Measurements from ENCODE around the gene PTPRD.

PTPRD gene

DNA sequence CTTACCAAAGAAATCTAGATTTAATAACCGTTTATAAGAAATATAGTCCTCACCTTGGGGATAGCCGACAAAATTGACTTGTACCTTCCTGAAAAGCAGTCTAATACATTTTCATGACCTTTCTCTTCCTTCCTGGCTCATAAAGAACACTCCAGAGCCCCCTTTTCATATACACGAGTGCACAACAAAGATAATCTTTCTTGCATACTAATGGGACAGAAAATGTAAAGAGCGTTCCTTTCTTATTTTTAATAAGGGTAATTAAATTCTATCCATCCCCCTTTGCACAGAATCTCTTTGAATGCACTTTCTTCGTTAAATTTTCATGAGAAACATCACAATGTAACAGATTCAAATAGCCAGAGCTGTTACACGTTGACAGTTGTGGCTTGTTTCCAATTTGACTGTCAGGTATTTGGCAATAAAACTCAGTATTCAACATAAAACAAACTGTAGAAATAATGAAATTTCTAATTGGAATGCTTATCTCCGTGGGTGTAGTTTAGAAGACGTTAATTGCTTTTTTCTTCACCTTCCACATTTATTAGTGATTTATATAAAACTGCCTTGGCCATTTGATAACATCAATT lies 2080.9 kb downstream of the PTPRD start:
- DNase-seq: no peak

- no peak for DNase-seq
Measured at GRCh38 chr9:8521112-8521511, 2091.7 kb downstream of the PTPRD start.

DNA sequence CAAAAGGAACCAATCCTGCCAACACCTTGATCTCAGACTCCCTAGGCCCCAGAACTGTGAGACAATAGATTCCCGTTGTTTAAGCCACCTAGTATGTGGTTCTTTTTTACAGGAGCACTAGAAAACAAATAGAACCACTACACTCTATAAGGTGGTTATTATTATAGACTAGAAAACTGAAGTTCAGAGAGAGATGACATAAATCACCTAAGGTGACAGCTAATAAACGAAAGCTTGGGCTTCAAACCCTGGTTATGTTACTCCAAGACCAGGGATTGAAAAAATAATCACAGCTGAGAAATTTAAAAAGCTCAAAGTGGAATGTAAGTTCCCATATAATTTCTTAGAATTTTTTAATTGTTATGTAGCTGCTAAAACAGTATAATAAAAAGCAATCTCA lies 2097.1 kb downstream of the PTPRD start:
- no peak for DNase-seq

DNA sequence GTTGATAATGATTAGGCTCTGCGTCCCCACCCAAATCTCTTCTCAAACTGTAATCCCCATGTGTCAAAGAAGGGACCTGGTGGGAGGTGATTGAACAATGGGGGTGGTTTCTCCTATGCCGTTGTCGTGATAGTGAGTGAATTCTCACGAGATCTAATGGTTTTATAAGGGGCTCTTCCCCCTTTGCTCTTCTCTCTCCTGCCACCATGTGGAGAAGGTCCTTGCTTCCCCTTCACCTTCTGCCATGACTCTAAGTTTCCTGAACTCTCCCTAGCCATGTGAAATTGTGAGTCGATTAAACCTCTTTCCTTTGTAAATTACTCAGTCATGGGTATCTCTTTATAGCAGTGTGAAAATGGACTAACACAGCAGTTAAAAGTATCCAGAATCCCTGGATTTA lies 2098.0 kb downstream of the PTPRD start:
- DNase-seq: no peak

- no peak for DNase-seq
Measured at GRCh38 chr9:8508671-8509290, 2104.0 kb downstream of the PTPRD start.

DNA sequence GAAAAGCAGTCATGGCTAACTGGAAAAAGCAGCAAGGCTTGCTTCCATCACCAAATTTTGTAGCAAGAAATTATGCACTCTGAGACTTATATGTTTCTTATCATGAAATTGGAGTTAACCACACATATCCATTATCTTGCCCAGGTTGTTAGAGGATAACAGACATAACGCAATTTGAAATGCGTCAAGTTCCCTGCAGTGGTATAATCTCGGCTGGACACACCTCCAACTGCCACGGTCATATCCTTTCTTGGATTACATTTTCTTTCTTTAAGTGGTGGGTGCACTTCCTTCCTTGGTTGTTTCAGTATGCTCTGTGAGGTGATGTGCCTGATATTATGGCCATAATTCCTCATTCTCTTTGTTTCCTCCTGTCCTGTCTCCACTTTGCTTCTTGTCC lies 2118.2 kb downstream of the PTPRD start:
- no peak for DNase-seq

- no peak for DNase-seq
Measured at GRCh38 chr9:8492679-8493078, 2120.1 kb downstream of the PTPRD start.

DNA sequence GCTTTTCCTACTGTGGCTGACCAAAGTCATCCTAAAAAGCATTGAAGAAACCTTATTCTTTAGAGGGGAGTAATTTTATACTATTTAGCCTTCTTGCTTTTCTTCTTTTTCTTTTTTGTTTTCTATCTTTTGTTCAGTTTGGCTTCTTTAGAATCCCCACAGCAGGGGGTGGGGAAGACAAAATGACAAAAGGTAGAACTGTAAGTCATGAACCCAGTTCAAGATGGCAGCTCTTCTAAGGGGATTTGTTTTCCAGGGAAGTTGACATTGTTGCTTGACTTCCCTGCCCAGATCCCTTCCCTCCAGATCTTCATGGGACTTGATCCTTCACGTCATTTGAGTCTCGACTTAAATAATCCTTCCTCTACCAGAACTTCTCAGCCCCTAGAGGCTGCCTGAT lies 2120.8 kb downstream of the PTPRD start:
- no peak for DNase-seq

DNA sequence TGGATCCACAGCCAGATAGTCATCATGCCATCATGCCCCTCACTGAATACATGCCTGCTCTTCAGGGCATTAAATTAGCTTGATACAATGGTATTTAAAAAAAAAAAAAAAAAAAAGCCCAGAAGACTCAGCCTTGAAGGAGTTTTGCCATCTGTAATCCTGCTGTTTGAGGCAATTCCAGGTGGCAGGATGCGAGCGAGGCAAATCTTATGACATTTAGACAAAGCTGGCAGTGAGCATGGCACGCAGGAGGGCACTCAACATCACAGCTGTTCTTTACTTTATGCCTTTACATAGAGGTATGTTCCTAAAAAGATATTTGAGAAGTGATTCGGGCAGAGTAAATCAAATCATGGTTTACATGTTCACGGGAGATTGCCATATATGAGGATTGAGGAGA lies 2121.2 kb downstream of the PTPRD start:
- peak; percentile 78 for DNase-seq

DNA sequence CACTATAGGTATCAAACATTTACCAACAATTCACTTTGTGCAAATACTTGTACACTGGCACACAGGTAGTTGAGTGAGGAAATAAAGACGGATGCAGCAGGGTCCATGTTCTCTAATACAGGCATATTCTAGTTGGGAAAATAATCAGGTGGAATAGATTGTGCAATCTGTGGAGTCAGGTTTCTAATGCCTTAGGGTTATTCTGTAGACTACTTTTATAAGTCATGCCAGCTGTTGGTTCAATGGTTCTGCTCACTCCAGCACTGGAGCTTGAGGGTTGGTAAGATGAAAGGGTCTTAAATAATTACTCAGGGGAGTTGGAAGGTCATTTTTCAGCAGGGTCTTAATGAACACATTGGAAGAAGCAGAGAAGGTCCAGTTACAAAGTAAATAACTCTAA lies 2123.0 kb downstream of the PTPRD start:
- DNase-seq: peak; percentile 86

DNA sequence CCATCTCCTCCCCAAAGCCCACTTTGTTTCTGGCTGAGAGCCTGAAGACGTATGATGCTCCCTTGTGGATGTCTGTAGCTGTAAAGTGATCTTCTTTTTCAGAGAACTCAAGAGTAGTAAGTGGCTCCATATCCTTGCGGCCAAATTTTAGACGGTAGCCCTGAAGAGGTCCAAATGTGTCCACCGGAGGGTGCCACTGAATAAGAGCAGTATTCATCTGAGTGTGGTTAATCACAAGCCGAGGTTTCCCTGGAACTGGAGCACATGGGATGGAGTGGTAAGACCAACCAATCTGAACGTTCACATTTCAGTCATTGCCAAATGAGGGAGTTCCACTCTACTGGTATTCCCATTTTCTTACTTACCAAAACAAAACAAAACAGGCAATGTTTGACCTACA lies 2126.7 kb downstream of the PTPRD start:
- peak; percentile 2 for DNase-seq

DNA sequence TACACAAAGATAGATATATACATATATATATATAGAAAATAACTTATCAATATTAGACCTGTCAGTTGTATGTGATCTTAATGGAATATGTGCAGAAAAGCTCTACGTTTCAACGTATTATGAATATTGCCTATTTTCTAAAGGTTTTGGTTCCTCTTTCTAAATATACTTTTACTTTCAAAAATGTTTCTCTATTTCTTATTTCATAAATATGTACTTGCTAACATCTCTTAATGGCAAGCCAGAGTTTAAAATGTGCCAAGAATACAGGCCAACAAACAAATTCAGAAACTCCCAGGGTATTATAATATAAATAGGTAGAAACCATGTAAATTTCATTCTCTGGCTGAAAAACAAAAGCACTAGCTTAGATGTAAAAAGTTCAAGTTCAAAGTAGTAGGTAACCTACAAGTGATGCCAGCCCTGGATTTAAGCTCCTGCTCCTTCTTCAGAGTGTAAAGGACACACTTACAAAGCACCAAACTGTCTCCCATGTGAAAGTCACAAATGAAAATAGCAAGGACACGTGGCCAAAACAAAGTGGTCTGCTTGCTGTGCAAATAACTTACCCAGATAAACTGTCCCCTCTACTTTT lies 2128.1 kb downstream of the PTPRD start:
- no peak for DNase-seq

DNA sequence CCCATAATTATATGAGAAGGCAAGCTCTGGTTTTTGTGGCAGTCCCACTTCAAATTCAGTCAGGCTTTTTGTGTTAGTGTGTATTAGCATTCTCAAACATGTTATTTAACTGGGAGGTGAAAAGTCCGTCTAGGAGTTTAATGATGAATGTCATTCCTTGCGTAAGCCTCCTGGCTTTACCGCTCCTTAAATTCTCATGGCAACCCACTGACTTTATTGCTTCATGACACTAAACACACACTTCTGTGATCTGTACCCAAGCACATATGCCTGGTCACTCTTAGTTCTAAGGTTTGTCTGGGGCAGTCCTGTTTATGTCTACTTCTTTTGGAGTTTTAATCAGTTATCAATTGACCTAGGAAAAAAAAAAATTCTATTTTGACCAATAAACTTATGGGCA lies 2135.4 kb downstream of the PTPRD start:
- no peak for DNase-seq

- DNase-seq: no peak
Measured at GRCh38 chr9:8474937-8475336, 2137.9 kb downstream of the PTPRD start.

DNA sequence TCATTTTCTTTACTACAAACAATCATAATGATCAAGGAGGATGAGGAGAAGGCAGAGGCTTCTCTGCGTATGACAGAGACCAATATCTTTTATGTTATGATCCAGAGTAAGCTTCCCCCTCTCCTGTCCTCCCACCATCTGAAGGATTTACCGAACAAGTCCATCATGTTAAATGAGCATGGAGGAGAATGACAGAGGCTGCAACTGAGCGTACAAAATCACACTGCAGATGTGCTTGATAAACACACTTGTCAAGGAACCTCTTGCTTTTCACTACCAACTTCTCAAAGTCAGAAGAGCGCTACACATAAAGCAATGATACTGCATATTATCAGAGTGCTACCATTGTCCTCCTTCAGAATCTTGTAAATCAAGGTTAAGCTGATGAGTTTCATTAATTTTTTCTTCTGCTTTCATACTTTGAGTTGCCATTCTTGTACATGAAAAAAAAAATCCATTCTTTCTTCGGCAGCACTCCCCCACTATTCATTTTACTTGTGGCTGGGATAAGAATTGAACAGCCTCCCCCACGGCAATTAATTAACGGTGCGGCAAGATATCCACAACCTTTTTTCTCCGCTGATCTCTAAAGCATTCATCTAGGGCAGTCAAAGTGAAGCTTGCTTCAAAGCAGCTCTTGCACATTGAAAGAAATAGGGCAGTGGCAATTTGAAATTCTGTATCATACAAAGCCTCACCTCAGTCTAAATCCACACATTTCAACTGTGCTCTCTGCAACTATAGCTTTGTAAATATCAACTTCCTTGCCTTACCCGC lies 2139.4 kb downstream of the PTPRD start:
- no peak for DNase-seq

GRCh38 chr9:8468045-8468637 lies 2144.7 kb downstream of the PTPRD start:
- DNase-seq: no peak

GRCh38 chr9:8457816-8458215 lies 2155.0 kb downstream of the PTPRD start:
- no peak for DNase-seq

GRCh38 chr9:8457055-8457454 lies 2155.7 kb downstream of the PTPRD start:
- DNase-seq: no peak

- DNase-seq: no peak
Measured at GRCh38 chr9:8456344-8456743, 2156.5 kb downstream of the PTPRD start.

DNA sequence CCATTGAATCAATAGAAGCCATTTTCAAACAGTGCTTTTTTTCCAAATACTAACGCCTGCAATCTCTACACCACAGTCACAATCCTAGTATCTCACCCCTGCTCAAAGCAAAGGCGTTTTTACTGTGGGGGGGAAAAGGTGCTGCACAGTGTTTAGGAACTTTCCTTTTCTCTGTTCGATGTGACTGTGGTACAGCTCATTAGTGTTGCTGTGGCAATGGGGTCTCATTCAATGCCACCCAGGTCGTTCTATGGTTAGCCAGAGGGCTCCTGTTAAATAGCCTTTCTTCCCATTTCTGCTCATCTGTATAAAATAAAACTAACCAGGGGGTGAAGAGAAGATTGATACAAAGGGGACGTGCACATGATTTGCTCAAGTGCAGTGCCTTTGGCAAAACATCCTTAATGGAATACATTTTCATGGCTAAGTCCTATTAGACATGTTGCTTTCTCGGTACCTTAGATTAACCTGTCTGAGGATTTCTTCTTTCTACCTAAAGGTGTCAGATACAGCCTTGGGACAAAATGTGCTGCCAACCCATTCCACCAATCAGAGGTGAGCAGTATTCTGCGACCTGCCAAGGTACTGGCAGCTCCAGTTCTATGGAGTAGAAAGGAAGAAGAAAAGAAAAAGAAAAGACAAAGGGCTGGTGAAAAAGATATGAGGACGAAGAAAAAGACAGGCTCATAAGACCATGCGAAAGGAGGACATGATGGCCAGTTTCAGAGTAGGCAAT lies 2161.8 kb downstream of the PTPRD start:
- no peak for DNase-seq

DNA sequence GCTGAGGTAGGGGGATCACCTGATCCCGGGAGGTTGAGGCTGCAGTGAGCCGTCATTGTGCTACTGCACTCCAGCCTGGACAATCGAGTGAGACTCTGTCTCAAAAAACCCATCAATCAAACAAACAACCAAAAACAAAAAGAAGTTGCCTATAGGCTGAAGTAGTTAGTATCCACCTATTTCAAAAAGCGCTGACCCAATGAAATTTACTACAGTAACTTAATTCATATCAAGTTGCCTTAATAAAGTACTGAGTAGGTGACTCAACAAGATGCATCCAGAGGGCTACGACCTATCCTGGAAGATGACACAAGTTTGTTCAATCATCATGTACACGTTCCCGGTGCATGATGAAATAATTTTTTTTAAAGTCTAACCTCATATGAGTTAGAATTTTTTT lies 2164.6 kb downstream of the PTPRD start:
- no peak for DNase-seq

GRCh38 chr9:8447601-8448000 lies 2165.2 kb downstream of the PTPRD start:
- DNase-seq: no peak

DNA sequence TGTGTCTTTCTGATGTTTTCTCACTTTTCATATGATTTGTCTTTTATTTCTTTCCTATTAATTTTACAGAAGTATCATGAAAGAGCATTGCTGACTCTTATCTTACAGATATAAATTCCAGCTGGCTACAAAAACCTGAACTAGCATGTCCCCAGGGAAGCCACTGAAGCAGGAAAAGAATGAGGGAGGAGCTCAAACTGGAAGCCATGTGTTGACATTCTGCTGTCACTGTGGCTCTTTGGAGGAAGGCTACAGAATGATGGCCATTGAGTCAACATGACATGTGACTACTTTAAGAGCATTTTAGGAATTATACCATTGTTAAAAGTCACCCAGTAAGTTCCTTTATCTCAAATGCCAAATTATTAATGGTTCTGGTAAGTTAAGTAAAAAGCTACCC lies 2174.9 kb downstream of the PTPRD start:
- no peak for DNase-seq
